ENCODE results near the gene SLC6A16. TPM values are rescaled to one million over a fixed set of nuclear protein-coding genes. Genes with fewer than 3 reads are reported as not detected.
"Not testable (repeated sequence)": the region's sequence is repeated elsewhere in the genome, so short reads cannot be mapped to it uniquely, and the experiment has no call there.

Gene SLC6A16
- polyA plus RNA-seq, 1 donor, result 0.61 TPM

- no peaks in the 10 kb centered on the region for H3K4me1 ChIP-seq (ENCODE audit: control insufficient read depth, insufficient read depth, low read length)
- H3K27ac ChIP-seq (ENCODE audit: low read length), result no peak overlapping the region
- no peaks in the 10 kb centered on the region for H3K36me3 ChIP-seq (ENCODE audit: control insufficient read depth, insufficient read depth, low read length)
- peaks cover under 1% of the 10 kb centered on the region for H3K9me3 ChIP-seq (ENCODE audit: control insufficient read depth, low read depth, low read length)
- WGBS (ENCODE audit: insufficient coverage, low lambda C conversion rate), result no CpG with 5 or more reads among the region's 2 CpGs
- no peaks in the 10 kb centered on the region for H3K27me3 ChIP-seq (ENCODE audit: control insufficient read depth, insufficient read depth, low read length)
- no peak overlapping the region for H3K4me3 ChIP-seq (ENCODE audit: low read length)
- no peak for DNase-seq
Observed at GRCh38 chr19:49328741-49329140, 3.8 kb upstream of the SLC6A16 start.

GRCh38 chr19:49327878-49328544 is 3.0 kb upstream of the SLC6A16 start:
- WGBS (ENCODE audit: insufficient coverage, low lambda C conversion rate), result no CpG with 5 or more reads among the region's 2 CpGs
- Histone ChIP-seq H3K36me3 (ENCODE audit: control insufficient read depth, insufficient read depth, low read length) (no peaks in the 10 kb centered on the region), H3K4me1 (ENCODE audit: control insufficient read depth, insufficient read depth, low read length) (no peaks in the 10 kb centered on the region), H3K27ac (ENCODE audit: low read length) (no peak overlapping the region), H3K9me3 (ENCODE audit: control insufficient read depth, low read depth, low read length) (no peaks in the 10 kb centered on the region), H3K27me3 (ENCODE audit: control insufficient read depth, insufficient read depth, low read length) (no peaks in the 10 kb centered on the region), H3K4me3 (ENCODE audit: low read length) (no peak overlapping the region)
- DNase-seq, result no peak

GRCh38 chr19:49326165-49326704 is 1.2 kb upstream of the SLC6A16 start:
- no peak overlapping the region for H3K27ac ChIP-seq (ENCODE audit: low read length)
- H3K4me1 ChIP-seq (ENCODE audit: control insufficient read depth, insufficient read depth, low read length), result no peaks in the 10 kb centered on the region
- DNase-seq, result no peak
- no peaks in the 10 kb centered on the region for H3K27me3 ChIP-seq (ENCODE audit: control insufficient read depth, insufficient read depth, low read length)
- peaks cover 3% of the 10 kb centered on the region for H3K9me3 ChIP-seq (ENCODE audit: control insufficient read depth, low read depth, low read length)
- H3K4me3 ChIP-seq (ENCODE audit: low read length), result no peak overlapping the region
- WGBS (ENCODE audit: insufficient coverage, low lambda C conversion rate), result no CpG with 5 or more reads among the region's 3 CpGs
- no peaks in the 10 kb centered on the region for H3K36me3 ChIP-seq (ENCODE audit: control insufficient read depth, insufficient read depth, low read length)

- H3K27me3 ChIP-seq (ENCODE audit: control insufficient read depth, insufficient read depth, low read length); DNase-seq; H3K9me3 ChIP-seq (ENCODE audit: control insufficient read depth, low read depth, low read length); H3K4me1 ChIP-seq (ENCODE audit: control insufficient read depth, insufficient read depth, low read length); H3K36me3 ChIP-seq (ENCODE audit: control insufficient read depth, insufficient read depth, low read length); H3K4me3 ChIP-seq (ENCODE audit: low read length); H3K27ac ChIP-seq (ENCODE audit: low read length): not testable (repeated sequence)
- 100% methylated on average over 1 of the region's 13 CpGs for WGBS (ENCODE audit: insufficient coverage, low lambda C conversion rate)
Observed at GRCh38 chr19:49325756-49326155, 765 bp upstream of the SLC6A16 start.

- no peak for DNase-seq
- Histone ChIP-seq H3K4me1 (ENCODE audit: control insufficient read depth, insufficient read depth, low read length) (no peaks in the 10 kb centered on the region), H3K9me3 (ENCODE audit: control insufficient read depth, low read depth, low read length) (peaks cover 10% of the 10 kb centered on the region), H3K27ac (ENCODE audit: low read length) (no peak overlapping the region), H3K36me3 (ENCODE audit: control insufficient read depth, insufficient read depth, low read length) (no peaks in the 10 kb centered on the region), H3K4me3 (ENCODE audit: low read length) (no peak overlapping the region), H3K27me3 (ENCODE audit: control insufficient read depth, insufficient read depth, low read length) (no peaks in the 10 kb centered on the region)
Observed at GRCh38 chr19:49318296-49318695, 6.7 kb downstream of the SLC6A16 start.

- Histone ChIP-seq H3K36me3 (ENCODE audit: control insufficient read depth, insufficient read depth, low read length) (no peaks in the 10 kb centered on the region), H3K4me3 (ENCODE audit: low read length) (no peak overlapping the region), H3K4me1 (ENCODE audit: control insufficient read depth, insufficient read depth, low read length) (no peaks in the 10 kb centered on the region), H3K9me3 (ENCODE audit: control insufficient read depth, low read depth, low read length) (peaks cover 6% of the 10 kb centered on the region), H3K27ac (ENCODE audit: low read length) (no peak overlapping the region), H3K27me3 (ENCODE audit: control insufficient read depth, insufficient read depth, low read length) (no peaks in the 10 kb centered on the region)
- no peak for DNase-seq
Observed at GRCh38 chr19:49316284-49316683, 8.7 kb downstream of the SLC6A16 start.

GRCh38 chr19:49315111-49315510 is 9.9 kb downstream of the SLC6A16 start:
- H3K36me3 ChIP-seq (ENCODE audit: control insufficient read depth, insufficient read depth, low read length), result no peaks in the 10 kb centered on the region
- no peak overlapping the region for H3K4me3 ChIP-seq (ENCODE audit: low read length)
- no peaks in the 10 kb centered on the region for H3K27me3 ChIP-seq (ENCODE audit: control insufficient read depth, insufficient read depth, low read length)
- WGBS (ENCODE audit: insufficient coverage, low lambda C conversion rate), result no CpG with 5 or more reads among the region's 1 CpG
- peaks cover 6% of the 10 kb centered on the region for H3K9me3 ChIP-seq (ENCODE audit: control insufficient read depth, low read depth, low read length)
- no peak overlapping the region for H3K27ac ChIP-seq (ENCODE audit: low read length)
- H3K4me1 ChIP-seq (ENCODE audit: control insufficient read depth, insufficient read depth, low read length), result no peaks in the 10 kb centered on the region
- no peak for DNase-seq

GRCh38 chr19:49309087-49309486 is 15.9 kb downstream of the SLC6A16 start:
- no peak overlapping the region for H3K4me3 ChIP-seq (ENCODE audit: low read length)
- WGBS (ENCODE audit: insufficient coverage, low lambda C conversion rate), result 97% methylated on average over 4 of the region's 6 CpGs
- H3K4me1 ChIP-seq (ENCODE audit: control insufficient read depth, insufficient read depth, low read length), result no peaks in the 10 kb centered on the region

GRCh38 chr19:49306734-49307133 is 18.3 kb downstream of the SLC6A16 start:
- H3K9me3 ChIP-seq (ENCODE audit: control insufficient read depth, low read depth, low read length); DNase-seq; H3K27ac ChIP-seq (ENCODE audit: low read length); H3K36me3 ChIP-seq (ENCODE audit: control insufficient read depth, insufficient read depth, low read length); H3K4me1 ChIP-seq (ENCODE audit: control insufficient read depth, insufficient read depth, low read length); H3K27me3 ChIP-seq (ENCODE audit: control insufficient read depth, insufficient read depth, low read length); H3K4me3 ChIP-seq (ENCODE audit: low read length): not testable (repeated sequence)
- WGBS (ENCODE audit: insufficient coverage, low lambda C conversion rate), result no CpG with 5 or more reads among the region's 7 CpGs

More at GRCh38 chr19:49309087-49309486, 15.9 kb downstream of the SLC6A16 start:
- no peaks in the 10 kb centered on the region for H3K9me3 ChIP-seq (ENCODE audit: control insufficient read depth, low read depth, low read length)
- DNase-seq, result no peak
- H3K27me3 ChIP-seq (ENCODE audit: control insufficient read depth, insufficient read depth, low read length), result no peaks in the 10 kb centered on the region
- no peak overlapping the region for H3K27ac ChIP-seq (ENCODE audit: low read length)
- no peaks in the 10 kb centered on the region for H3K36me3 ChIP-seq (ENCODE audit: control insufficient read depth, insufficient read depth, low read length)

- H3K27me3 ChIP-seq (ENCODE audit: control insufficient read depth, insufficient read depth, low read length), result no peaks in the 10 kb centered on the region
- H3K4me3 ChIP-seq (ENCODE audit: low read length), result no peak overlapping the region
- WGBS (ENCODE audit: insufficient coverage, low lambda C conversion rate), result no CpG with 5 or more reads among the region's 5 CpGs
- H3K27ac ChIP-seq (ENCODE audit: low read length), result no peak overlapping the region
- no peaks in the 10 kb centered on the region for H3K9me3 ChIP-seq (ENCODE audit: control insufficient read depth, low read depth, low read length)
- H3K36me3 ChIP-seq (ENCODE audit: control insufficient read depth, insufficient read depth, low read length), result no peaks in the 10 kb centered on the region
- H3K4me1 ChIP-seq (ENCODE audit: control insufficient read depth, insufficient read depth, low read length), result no peaks in the 10 kb centered on the region
- DNase-seq, result no peak
Observed at GRCh38 chr19:49301866-49302252, 23.1 kb downstream of the SLC6A16 start.

GRCh38 chr19:49301165-49301865 is 23.7 kb downstream of the SLC6A16 start:
- H3K9me3 ChIP-seq (ENCODE audit: control insufficient read depth, low read depth, low read length), result no peaks in the 10 kb centered on the region
- WGBS (ENCODE audit: insufficient coverage, low lambda C conversion rate), result no CpG with 5 or more reads among the region's 8 CpGs
- no peaks in the 10 kb centered on the region for H3K27me3 ChIP-seq (ENCODE audit: control insufficient read depth, insufficient read depth, low read length)
- peak; percentile 32 to 45 for DNase-seq
- H3K36me3 ChIP-seq (ENCODE audit: control insufficient read depth, insufficient read depth, low read length), result no peaks in the 10 kb centered on the region
- H3K4me1 ChIP-seq (ENCODE audit: control insufficient read depth, insufficient read depth, low read length), result no peaks in the 10 kb centered on the region
- H3K4me3 ChIP-seq (ENCODE audit: low read length), result no peak overlapping the region
- no peak overlapping the region for H3K27ac ChIP-seq (ENCODE audit: low read length)

Measured in large intestine (tissue), 3 donors.